22Rv1 (cell line): ENCODE results near the gene GAS2L3.

Experiments used
- ZFX ChIP-seq: fragments of 450-650 bp; IDR thresholded peaks from 2 replicates; pipeline ENCODE4 v1.6.1; 2017; ENCODE audit warnings: antibody characterized with exemption, borderline replicate concordance
- TF ChIP-seq, protein P1 (sequence below): fragments of 450-650 bp; IDR thresholded peaks from 2 replicates; pipeline ENCODE4 v1.5.1; 2017; ENCODE audit warnings: mild to moderate bottlenecking

- TF ChIP-seq, protein P1, sequence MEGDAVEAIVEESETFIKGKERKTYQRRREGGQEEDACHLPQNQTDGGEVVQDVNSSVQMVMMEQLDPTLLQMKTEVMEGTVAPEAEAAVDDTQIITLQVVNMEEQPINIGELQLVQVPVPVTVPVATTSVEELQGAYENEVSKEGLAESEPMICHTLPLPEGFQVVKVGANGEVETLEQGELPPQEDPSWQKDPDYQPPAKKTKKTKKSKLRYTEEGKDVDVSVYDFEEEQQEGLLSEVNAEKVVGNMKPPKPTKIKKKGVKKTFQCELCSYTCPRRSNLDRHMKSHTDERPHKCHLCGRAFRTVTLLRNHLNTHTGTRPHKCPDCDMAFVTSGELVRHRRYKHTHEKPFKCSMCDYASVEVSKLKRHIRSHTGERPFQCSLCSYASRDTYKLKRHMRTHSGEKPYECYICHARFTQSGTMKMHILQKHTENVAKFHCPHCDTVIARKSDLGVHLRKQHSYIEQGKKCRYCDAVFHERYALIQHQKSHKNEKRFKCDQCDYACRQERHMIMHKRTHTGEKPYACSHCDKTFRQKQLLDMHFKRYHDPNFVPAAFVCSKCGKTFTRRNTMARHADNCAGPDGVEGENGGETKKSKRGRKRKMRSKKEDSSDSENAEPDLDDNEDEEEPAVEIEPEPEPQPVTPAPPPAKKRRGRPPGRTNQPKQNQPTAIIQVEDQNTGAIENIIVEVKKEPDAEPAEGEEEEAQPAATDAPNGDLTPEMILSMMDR: no peak
- no peak for TF ChIP-seq ZFX
These were observed 83.4 kb downstream of the GAS2L3 start for GRCh38 chr12:100656856-100657255.
